GM21717 (cell line): Measurements from ENCODE around the gene CYSRT1.

Source experiments
- ATAC-seq: cut with Tn5 transposase; IDR thresholded peaks from one replicate; pipeline ENCODE4 v1.9.1; 2021; ENCODE audit warnings: mild to moderate bottlenecking, moderate library complexity; ENCODE audit not compliant: unreplicated experiment

Gene CYSRT1

GRCh38 chr9:137267933-137268355 lies 43.0 kb downstream of the CYSRT1 start:
- no peak for ATAC-seq

GRCh38 chr9:137268538-137269201 lies 43.7 kb downstream of the CYSRT1 start:
- no peak for ATAC-seq

GRCh38 chr9:137269231-137269772 lies 44.3 kb downstream of the CYSRT1 start:
- ATAC-seq: no peak

GRCh38 chr9:137270929-137271695 lies 46.1 kb downstream of the CYSRT1 start:
- ATAC-seq: no peak

DNA sequence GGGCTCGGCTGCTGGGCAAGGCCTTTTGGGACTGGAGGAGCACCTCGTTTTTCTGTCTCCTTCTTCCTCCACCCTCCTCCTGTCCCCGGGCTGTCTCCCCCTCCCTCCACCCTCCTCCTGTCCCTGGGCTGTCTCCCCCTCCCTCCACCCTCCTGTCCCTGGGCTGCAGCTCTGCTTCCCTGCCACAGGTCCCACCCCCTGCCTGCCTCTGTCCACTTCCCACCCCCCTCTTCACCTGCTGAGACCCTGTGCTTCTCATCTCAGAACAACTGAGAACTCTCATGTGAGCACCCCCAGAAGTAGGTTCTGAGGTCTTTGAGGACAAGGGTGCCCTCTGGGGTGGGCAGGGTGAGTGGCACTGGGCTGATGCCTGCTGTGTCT lies 46.7 kb downstream of the CYSRT1 start:
- ATAC-seq: no peak

GRCh38 chr9:137272241-137273094 lies 47.5 kb downstream of the CYSRT1 start:
- ATAC-seq: no peak

DNA sequence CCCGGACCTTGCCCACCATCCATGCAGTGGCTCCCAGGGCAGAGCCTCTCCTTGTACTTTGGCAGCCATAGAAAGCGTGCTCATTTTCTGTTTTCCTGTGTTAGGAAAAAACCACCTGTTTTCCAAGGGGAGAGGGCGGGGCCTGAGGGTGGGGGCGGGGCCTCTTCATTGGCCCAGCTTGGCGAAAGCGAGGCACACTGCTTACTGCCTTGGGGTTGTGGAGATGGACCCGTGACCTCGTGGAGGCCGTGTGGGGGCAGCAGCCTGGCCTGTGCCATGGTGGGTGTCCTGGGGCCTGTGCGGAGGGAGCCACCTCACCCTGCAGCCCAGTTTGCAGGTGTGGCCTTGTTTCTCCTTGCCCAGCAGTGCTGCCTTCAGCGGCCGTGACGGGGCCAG lies 48.1 kb downstream of the CYSRT1 start:
- ATAC-seq: no peak

- no peak for ATAC-seq
Measured at GRCh38 chr9:137273611-137274320, 48.8 kb downstream of the CYSRT1 start.

DNA sequence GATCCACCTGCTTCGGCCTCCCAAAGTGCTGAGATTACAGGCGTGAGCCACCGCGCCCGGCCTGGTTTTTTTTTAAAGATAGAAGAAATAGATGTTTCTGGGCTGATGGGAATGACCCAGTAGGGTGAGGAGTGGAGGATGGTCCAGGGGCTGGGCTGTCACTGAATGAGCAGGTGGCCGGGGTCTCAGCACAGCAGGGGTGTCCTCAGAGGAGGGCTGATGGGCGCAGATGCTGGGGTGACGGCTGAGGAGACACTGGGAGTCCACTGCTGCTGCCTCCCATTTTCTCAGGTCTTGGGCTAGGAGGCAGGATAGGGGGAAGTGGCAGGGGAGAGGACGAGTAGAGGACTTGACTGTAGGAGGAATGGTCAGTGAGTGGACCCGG lies 50.2 kb downstream of the CYSRT1 start:
- ATAC-seq: no peak
